Liver (tissue), 9 donors: ENCODE measurements around the gene NUP54. TPM values are rescaled to one million over a fixed set of nuclear protein-coding genes. Genes with fewer than 3 reads are reported as not detected.

Experiments
- DNase-seq: peaks from one replicate; pipeline ENCODE4 v3.0.0-alpha.2; 2017; ENCODE audit warnings: low spot score
- H3K27ac ChIP-seq, 2 donors: one replicate each; pipeline ENCODE4 v1.7.0; 2013; ENCODE audit warnings: inconsistent platforms in 2 of 2, low read length in 2 of 2, control low read depth in 1 of 2, low read depth in 1 of 2, mild to moderate bottlenecking in 1 of 2
- H3K27me3 ChIP-seq, 4 donors: one replicate each; pipeline versions ENCODE4 v1.6.1 to v1.7.0; 2013; ENCODE audit warnings: low read length in 3 of 4, inconsistent platforms in 1 of 4, mild to moderate bottlenecking in 1 of 4, moderate library complexity in 1 of 4; ENCODE audit not compliant: control insufficient read depth in 4 of 4, insufficient read depth in 4 of 4
- H3K36me3 ChIP-seq, 4 donors: one replicate each; pipeline versions ENCODE4 v1.6.1 to v1.7.0; 2013; ENCODE audit warnings: low read length in 3 of 4, mild to moderate bottlenecking in 3 of 4, low read depth in 1 of 4, moderate library complexity in 1 of 4; ENCODE audit not compliant: control insufficient read depth in 4 of 4, insufficient read depth in 3 of 4
- H3K4me1 ChIP-seq, 4 donors: one replicate each; pipeline versions ENCODE4 v1.6.1 to v1.7.0; 2013; ENCODE audit warnings: low read length in 3 of 4, mild to moderate bottlenecking in 3 of 4, moderate library complexity in 1 of 4; ENCODE audit not compliant: control insufficient read depth in 4 of 4, insufficient read depth in 4 of 4
- H3K4me3 ChIP-seq, 3 donors: one replicate each; pipeline versions ENCODE4 v1.6.1 to v1.7.0; 2013; ENCODE audit warnings: low read length in 3 of 3, control low read depth in 1 of 3, low read depth in 1 of 3, mild to moderate bottlenecking in 1 of 3
- H3K9ac ChIP-seq, 2 donors: one replicate each; pipeline ENCODE4 v1.7.0; 2013; ENCODE audit warnings: low read length in 2 of 2, mild to moderate bottlenecking in 2 of 2, moderate library complexity in 2 of 2, control low read depth in 1 of 2, low read depth in 1 of 2
- H3K9me3 ChIP-seq, 4 donors: one replicate each; pipeline versions ENCODE4 v1.6.1 to v1.7.0; 2013; ENCODE audit warnings: low read length in 3 of 4; ENCODE audit not compliant: control insufficient read depth in 4 of 4
- EGR1 ChIP-seq, 2 donors: IDR thresholded peaks; 2 replicates each; pipeline ENCODE4 v1.6.1; 2016 to 2018; ENCODE audit warnings: antibody characterized with exemption in 2 of 2, low read depth in 2 of 2
- FOXA1 ChIP-seq: IDR thresholded peaks from 2 replicates; pipeline ENCODE4 v1.6.1; 2016; ENCODE audit warnings: antibody characterized with exemption
- FOXA2 ChIP-seq: IDR thresholded peaks from 2 replicates; pipeline ENCODE4 v1.6.1; 2016; ENCODE audit warnings: antibody characterized with exemption
- HNF4A ChIP-seq, 2 donors: conservative IDR thresholded peaks; 2 replicates each; pipeline ENCODE4 v1.6.1; 2016; ENCODE audit warnings: antibody characterized with exemption in 2 of 2, mild to moderate bottlenecking in 2 of 2
- HNF4G ChIP-seq: IDR thresholded peaks from 2 replicates; pipeline ENCODE4 v1.6.1; 2016; ENCODE audit warnings: antibody characterized with exemption
- JUND ChIP-seq, 2 donors: IDR thresholded peaks; 2 replicates each; pipeline ENCODE4 v1.6.1; 2016; ENCODE audit warnings: antibody characterized with exemption in 2 of 2
- RXRA ChIP-seq, 2 donors: IDR thresholded peaks; 2 replicates each; pipeline ENCODE4 v1.6.1; 2017 to 2018; ENCODE audit warnings: antibody characterized with exemption in 2 of 2, mild to moderate bottlenecking in 1 of 2
- SP1 ChIP-seq: IDR thresholded peaks from 2 replicates; pipeline ENCODE4 v1.6.1; 2018; ENCODE audit warnings: antibody characterized with exemption, mild to moderate bottlenecking
- TAF1 ChIP-seq: conservative IDR thresholded peaks from 2 replicates; pipeline ENCODE4 v1.6.1; 2016; ENCODE audit warnings: antibody characterized with exemption, mild to moderate bottlenecking
- YY1 ChIP-seq: IDR thresholded peaks from 2 replicates; pipeline ENCODE4 v1.6.1; 2016; ENCODE audit warnings: antibody characterized with exemption, mild to moderate bottlenecking
- WGBS: extraction: QIAGEN DNeasy Blood & Tissue Kit; methylation state at CpG from one replicate; pipeline ENCODE4 v1.1.7; 2013; 5-methylcytosine and 5-hydroxymethylcytosine counted together
- polyA plus RNA-seq, 2 donors: library from polyadenylated mRNA; stranded (reverse) in 1 of 2; unstranded in 1 of 2; fragments of 200-250 nt in 1 of 2; fragments of >200 nt in 1 of 2; fragmentation: Nextera tagmentation in 1 of 2; extraction: Ambion mirVana in 1 of 2; gene quantifications; one replicate each; pipeline versions ENCODE4 v1.2.1 to v1.2.3, GENCODE V29; 2013 to 2015
- total RNA-seq, 2 donors: library from RNA; depleted of rRNA; stranded (reverse); fragments of >200 nt; gene quantifications; one replicate each; pipeline ENCODE4 v1.2.3, GENCODE V29; 2014
- TF ChIP-seq, protein P1 (sequence below): IDR thresholded peaks from 2 replicates; pipeline ENCODE4 v1.6.1; 2016; ENCODE audit warnings: antibody characterized with exemption, mild to moderate bottlenecking
- TF ChIP-seq, protein P2 (sequence below): IDR thresholded peaks from 2 replicates; pipeline ENCODE4 v1.6.1; 2016; ENCODE audit warnings: antibody characterized with exemption
- TF ChIP-seq, protein P3 (sequence below): IDR thresholded peaks from 2 replicates; pipeline ENCODE4 v1.6.1; 2016; ENCODE audit warnings: antibody characterized with exemption
- TF ChIP-seq, protein P4 (sequence below): IDR thresholded peaks from 2 replicates; pipeline ENCODE4 v1.6.1; 2016; ENCODE audit warnings: antibody characterized with exemption
- TF ChIP-seq, protein P5 (sequence below): fragments of 150-350 bp; IDR thresholded peaks from 2 replicates; pipeline ENCODE4 v1.5.1; 2017; ENCODE audit warnings: improper control_type of control experiment, low read depth, low read length; ENCODE audit not compliant: missing input control
- donor health status: healthy.
- donor health status: healthy.
- donor health status: healthy.
- donor health status: healthy.
- donor health status: healthy.

The NUP54 gene
- total and polyA plus RNA-seq, 4 donors: 8.3 to 29.3 (median 16.5) TPM

DNA sequence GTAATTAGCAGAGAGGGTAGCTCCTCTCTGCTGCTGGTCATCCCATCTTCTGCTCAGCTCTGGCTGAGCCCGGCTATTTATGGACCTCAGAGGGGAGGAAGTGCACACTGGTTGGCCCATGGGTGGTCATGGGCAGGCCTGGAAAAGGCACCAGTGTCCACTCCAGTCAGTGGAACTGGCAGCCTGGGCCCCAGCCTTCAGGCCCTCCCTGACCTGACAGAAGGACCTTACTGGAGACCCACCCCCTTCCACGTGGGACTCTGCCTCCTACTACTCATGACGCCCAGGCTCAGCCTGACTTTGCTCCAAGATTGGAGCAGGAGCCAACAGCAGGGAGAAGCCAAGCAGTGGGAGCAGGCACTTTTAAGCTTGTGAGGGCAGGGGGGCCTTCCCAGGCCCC lies 81.7 kb downstream of the NUP54 start:
- no peak overlapping the region for H3K27ac ChIP-seq
- DNase-seq: no peak
- no peaks in the 10 kb centered on the region for H3K9me3 ChIP-seq
- no peaks in the 10 kb centered on the region for H3K4me1 ChIP-seq
- 82% methylated on average over 3 of the region's 3 CpGs for WGBS
- H3K27me3 ChIP-seq: no peaks in the 10 kb centered on the region
- no peak overlapping the region for H3K9ac ChIP-seq
- no peak overlapping the region for H3K4me3 ChIP-seq
- no peak for TF ChIP-seq RXRA (IDR thresholded peaks at IDR 0.05)
- no peak for TF ChIP-seq EGR1 (IDR thresholded peaks at IDR 0.05; ENCODE audit: low read depth in 2 of 2)
- TF ChIP-seq, protein P1, sequence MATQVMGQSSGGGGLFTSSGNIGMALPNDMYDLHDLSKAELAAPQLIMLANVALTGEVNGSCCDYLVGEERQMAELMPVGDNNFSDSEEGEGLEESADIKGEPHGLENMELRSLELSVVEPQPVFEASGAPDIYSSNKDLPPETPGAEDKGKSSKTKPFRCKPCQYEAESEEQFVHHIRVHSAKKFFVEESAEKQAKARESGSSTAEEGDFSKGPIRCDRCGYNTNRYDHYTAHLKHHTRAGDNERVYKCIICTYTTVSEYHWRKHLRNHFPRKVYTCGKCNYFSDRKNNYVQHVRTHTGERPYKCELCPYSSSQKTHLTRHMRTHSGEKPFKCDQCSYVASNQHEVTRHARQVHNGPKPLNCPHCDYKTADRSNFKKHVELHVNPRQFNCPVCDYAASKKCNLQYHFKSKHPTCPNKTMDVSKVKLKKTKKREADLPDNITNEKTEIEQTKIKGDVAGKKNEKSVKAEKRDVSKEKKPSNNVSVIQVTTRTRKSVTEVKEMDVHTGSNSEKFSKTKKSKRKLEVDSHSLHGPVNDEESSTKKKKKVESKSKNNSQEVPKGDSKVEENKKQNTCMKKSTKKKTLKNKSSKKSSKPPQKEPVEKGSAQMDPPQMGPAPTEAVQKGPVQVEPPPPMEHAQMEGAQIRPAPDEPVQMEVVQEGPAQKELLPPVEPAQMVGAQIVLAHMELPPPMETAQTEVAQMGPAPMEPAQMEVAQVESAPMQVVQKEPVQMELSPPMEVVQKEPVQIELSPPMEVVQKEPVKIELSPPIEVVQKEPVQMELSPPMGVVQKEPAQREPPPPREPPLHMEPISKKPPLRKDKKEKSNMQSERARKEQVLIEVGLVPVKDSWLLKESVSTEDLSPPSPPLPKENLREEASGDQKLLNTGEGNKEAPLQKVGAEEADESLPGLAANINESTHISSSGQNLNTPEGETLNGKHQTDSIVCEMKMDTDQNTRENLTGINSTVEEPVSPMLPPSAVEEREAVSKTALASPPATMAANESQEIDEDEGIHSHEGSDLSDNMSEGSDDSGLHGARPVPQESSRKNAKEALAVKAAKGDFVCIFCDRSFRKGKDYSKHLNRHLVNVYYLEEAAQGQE: no peak
- TF ChIP-seq, protein P2, sequence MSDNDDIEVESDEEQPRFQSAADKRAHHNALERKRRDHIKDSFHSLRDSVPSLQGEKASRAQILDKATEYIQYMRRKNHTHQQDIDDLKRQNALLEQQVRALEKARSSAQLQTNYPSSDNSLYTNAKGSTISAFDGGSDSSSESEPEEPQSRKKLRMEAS: no peak
- TF ChIP-seq JUND (IDR thresholded peaks at IDR 0.05): no peak
- no peak for TF ChIP-seq HNF4G
- TF ChIP-seq, protein P3, sequence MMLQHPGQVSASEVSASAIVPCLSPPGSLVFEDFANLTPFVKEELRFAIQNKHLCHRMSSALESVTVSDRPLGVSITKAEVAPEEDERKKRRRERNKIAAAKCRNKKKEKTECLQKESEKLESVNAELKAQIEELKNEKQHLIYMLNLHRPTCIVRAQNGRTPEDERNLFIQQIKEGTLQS: no peak
- TF ChIP-seq FOXA1: no peak
- TF ChIP-seq FOXA2: no peak
- no peak for TF ChIP-seq HNF4A (conservative IDR thresholded peaks at IDR 0.05)
- no peak for TF ChIP-seq SP1
- TF ChIP-seq YY1: no peak
- TF ChIP-seq TAF1: no peak
- TF ChIP-seq, protein P4, sequence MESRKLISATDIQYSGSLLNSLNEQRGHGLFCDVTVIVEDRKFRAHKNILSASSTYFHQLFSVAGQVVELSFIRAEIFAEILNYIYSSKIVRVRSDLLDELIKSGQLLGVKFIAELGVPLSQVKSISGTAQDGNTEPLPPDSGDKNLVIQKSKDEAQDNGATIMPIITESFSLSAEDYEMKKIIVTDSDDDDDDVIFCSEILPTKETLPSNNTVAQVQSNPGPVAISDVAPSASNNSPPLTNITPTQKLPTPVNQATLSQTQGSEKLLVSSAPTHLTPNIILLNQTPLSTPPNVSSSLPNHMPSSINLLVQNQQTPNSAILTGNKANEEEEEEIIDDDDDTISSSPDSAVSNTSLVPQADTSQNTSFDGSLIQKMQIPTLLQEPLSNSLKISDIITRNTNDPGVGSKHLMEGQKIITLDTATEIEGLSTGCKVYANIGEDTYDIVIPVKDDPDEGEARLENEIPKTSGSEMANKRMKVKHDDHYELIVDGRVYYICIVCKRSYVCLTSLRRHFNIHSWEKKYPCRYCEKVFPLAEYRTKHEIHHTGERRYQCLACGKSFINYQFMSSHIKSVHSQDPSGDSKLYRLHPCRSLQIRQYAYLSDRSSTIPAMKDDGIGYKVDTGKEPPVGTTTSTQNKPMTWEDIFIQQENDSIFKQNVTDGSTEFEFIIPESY: no peak
- TF ChIP-seq, protein P5, sequence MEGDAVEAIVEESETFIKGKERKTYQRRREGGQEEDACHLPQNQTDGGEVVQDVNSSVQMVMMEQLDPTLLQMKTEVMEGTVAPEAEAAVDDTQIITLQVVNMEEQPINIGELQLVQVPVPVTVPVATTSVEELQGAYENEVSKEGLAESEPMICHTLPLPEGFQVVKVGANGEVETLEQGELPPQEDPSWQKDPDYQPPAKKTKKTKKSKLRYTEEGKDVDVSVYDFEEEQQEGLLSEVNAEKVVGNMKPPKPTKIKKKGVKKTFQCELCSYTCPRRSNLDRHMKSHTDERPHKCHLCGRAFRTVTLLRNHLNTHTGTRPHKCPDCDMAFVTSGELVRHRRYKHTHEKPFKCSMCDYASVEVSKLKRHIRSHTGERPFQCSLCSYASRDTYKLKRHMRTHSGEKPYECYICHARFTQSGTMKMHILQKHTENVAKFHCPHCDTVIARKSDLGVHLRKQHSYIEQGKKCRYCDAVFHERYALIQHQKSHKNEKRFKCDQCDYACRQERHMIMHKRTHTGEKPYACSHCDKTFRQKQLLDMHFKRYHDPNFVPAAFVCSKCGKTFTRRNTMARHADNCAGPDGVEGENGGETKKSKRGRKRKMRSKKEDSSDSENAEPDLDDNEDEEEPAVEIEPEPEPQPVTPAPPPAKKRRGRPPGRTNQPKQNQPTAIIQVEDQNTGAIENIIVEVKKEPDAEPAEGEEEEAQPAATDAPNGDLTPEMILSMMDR: no peak
- H3K36me3 ChIP-seq: no peaks in the 10 kb centered on the region

Other genes starting within 250 kb of the NUP54 start
- under 1 TPM in 1 of 2 donors, not detected in 1; 0.17 TPM for gene PPEF2, start 245.9 kb downstream of the NUP54 start, total RNA-seq
- not detected for gene PPEF2, start 245.9 kb downstream of the NUP54 start, polyA plus RNA-seq
- gene NAAA, start 207.4 kb downstream of the NUP54 start, total RNA-seq: 100 to 1,000 TPM in 1 of 2 donors, 10 to 100 TPM in 1; 49.4 to 122 TPM
- 10 to 100 TPM; 42.2 to 65.1 TPM for gene NAAA, start 207.4 kb downstream of the NUP54 start, polyA plus RNA-seq
- 10 to 100 TPM; 11.4 to 16.3 TPM for gene SDAD1, start 157.5 kb downstream of the NUP54 start, total RNA-seq
- gene SDAD1, start 157.5 kb downstream of the NUP54 start, polyA plus RNA-seq: 10 to 100 TPM in 1 of 2 donors, 1 to 10 TPM in 1; 9.8 to 25.3 TPM
- gene CXCL9, start 140.9 kb downstream of the NUP54 start, total RNA-seq: 1 to 10 TPM; 1.4 to 2.3 TPM
- 1 to 10 TPM in 1 of 2 donors, under 1 TPM in 1; 0.22 to 1.3 TPM for gene CXCL9, start 140.9 kb downstream of the NUP54 start, polyA plus RNA-seq
- gene CXCL10, start 124.9 kb downstream of the NUP54 start, total RNA-seq: 1 to 10 TPM in 1 of 2 donors, under 1 TPM in 1; 0.84 to 9.4 TPM
- 1 to 10 TPM; 1.1 to 1.4 TPM for gene CXCL10, start 124.9 kb downstream of the NUP54 start, polyA plus RNA-seq
- under 1 TPM in 1 of 2 donors, not detected in 1; 0.79 TPM for gene CXCL11, start 112.3 kb downstream of the NUP54 start, total RNA-seq
- gene CXCL11, start 112.3 kb downstream of the NUP54 start, polyA plus RNA-seq: under 1 TPM in 1 of 2 donors, not detected in 1; 0.27 TPM
- gene ART3, start 73.7 kb downstream of the NUP54 start, total RNA-seq: under 1 TPM in 1 of 2 donors, not detected in 1; 0.08 TPM
- not detected for gene ART3, start 73.7 kb downstream of the NUP54 start, polyA plus RNA-seq
- gene SCARB2, start 65.4 kb upstream of the NUP54 start, total RNA-seq: 100 to 1,000 TPM in 1 of 2 donors, 10 to 100 TPM in 1; 81.0 to 136 TPM
- 10 to 100 TPM; 58.2 to 66.5 TPM for gene SCARB2, start 65.4 kb upstream of the NUP54 start, polyA plus RNA-seq
- 1 to 10 TPM; 1.3 to 2.0 TPM for gene FAM47E, start 103.3 kb upstream of the NUP54 start, total RNA-seq
- 1 to 10 TPM in 1 of 2 donors, under 1 TPM in 1; 0.85 to 2.5 TPM for gene FAM47E, start 103.3 kb upstream of the NUP54 start, polyA plus RNA-seq
- gene STBD1, start 158.3 kb upstream of the NUP54 start, total RNA-seq: 10 to 100 TPM; 10.3 to 18.9 TPM
- gene STBD1, start 158.3 kb upstream of the NUP54 start, polyA plus RNA-seq: 10 to 100 TPM; 41.7 to 42.5 TPM